GM18507 (cell line): ENCODE measurements around the gene ZBTB17.
"Not testable (repeated sequence)": the region's sequence is repeated elsewhere in the genome, so short reads cannot be mapped to it uniquely, and the experiment has no call there.

Source experiments
- DNase-seq: peaks from one replicate; pipeline ENCODE4 v3.0.0; 2011; ENCODE audit warnings: low read depth; ENCODE audit not compliant: insufficient read length; ENCODE audit errors: extremely low spot score
- FAIRE-seq: peaks from 2 replicates; lab custom pipeline; 2011; peaks lifted over from hg19 to GRCh38; lab: Jason Lieb, UNC

Gene ZBTB17

GRCh38 chr1:15940110-15941043 is 35.5 kb downstream of the ZBTB17 start:
- FAIRE-seq: no peak

GRCh38 chr1:15939181-15940109 is 36.5 kb downstream of the ZBTB17 start:
- no peak for DNase-seq
- no peak for FAIRE-seq

More at GRCh38 chr1:15940110-15941043, 35.5 kb downstream of the ZBTB17 start:
- no peak for DNase-seq

GRCh38 chr1:15938628-15939161 is 37.2 kb downstream of the ZBTB17 start:
- FAIRE-seq: no peak
- DNase-seq: no peak

GRCh38 chr1:15937706-15938168 is 38.2 kb downstream of the ZBTB17 start:
- FAIRE-seq (peak; percentile 49), DNase-seq (no peak)

GRCh38 chr1:15937146-15937545 is 38.8 kb downstream of the ZBTB17 start:
- FAIRE-seq: no peak
- no peak for DNase-seq

GRCh38 chr1:15936025-15936424 is 39.9 kb downstream of the ZBTB17 start:
- no peak for FAIRE-seq
- DNase-seq: no peak

GRCh38 chr1:15935056-15935950 is 40.6 kb downstream of the ZBTB17 start:
- no peak for FAIRE-seq
- DNase-seq: no peak

- FAIRE-seq (no peak), DNase-seq (no peak)
Measured at GRCh38 chr1:15934211-15935055, 41.5 kb downstream of the ZBTB17 start.

- no peak for FAIRE-seq
- no peak for DNase-seq
Measured at GRCh38 chr1:15933684-15934083, 42.2 kb downstream of the ZBTB17 start.

- DNase-seq (no peak), FAIRE-seq (no peak)
Measured at GRCh38 chr1:15932612-15933011, 43.3 kb downstream of the ZBTB17 start.

GRCh38 chr1:15931884-15932283 is 44.0 kb downstream of the ZBTB17 start:
- FAIRE-seq: no peak

GRCh38 chr1:15931401-15931800 is 44.5 kb downstream of the ZBTB17 start:
- FAIRE-seq: no peak
- DNase-seq: no peak

More at GRCh38 chr1:15931884-15932283, 44.0 kb downstream of the ZBTB17 start:
- DNase-seq: no peak

- no peak for DNase-seq
- FAIRE-seq: no peak
Measured at GRCh38 chr1:15928971-15929965, 46.6 kb downstream of the ZBTB17 start.

GRCh38 chr1:15926448-15926847 is 49.5 kb downstream of the ZBTB17 start:
- not testable (repeated sequence) for FAIRE-seq, DNase-seq

GRCh38 chr1:15923241-15923640 is 52.7 kb downstream of the ZBTB17 start:
- FAIRE-seq: no peak
- no peak for DNase-seq

- DNase-seq (no peak), FAIRE-seq (peak; percentile 93)
Measured at GRCh38 chr1:15918962-15919715, 56.8 kb downstream of the ZBTB17 start.
